Stomach (tissue), 9 donors: ENCODE measurements around the gene ANTXR1. TPM values are rescaled to one million over a fixed set of nuclear protein-coding genes. Genes with fewer than 3 reads are reported as not detected.
A peak's percentile ranks its signal among the peaks of the same experiment; 100 is the strongest.
"Not testable (repeated sequence)": the region's sequence is repeated elsewhere in the genome, so short reads cannot be mapped to it uniquely, and the experiment has no call there.

Experiments
- DNase-seq, 2 donors: peaks; one replicate each; pipeline versions ENCODE4 v3.0.0 to v3.0.0-alpha.2; 2013 to 2019
- H3K27ac ChIP-seq, 5 donors: fragments of 200-600 bp in 4 of 5; sonication (generic) in 4 of 5; one replicate each; pipeline ENCODE4 v1.5.1; 2013 to 2019; ENCODE audit warnings: mild to moderate bottlenecking in 1 of 5, moderate library complexity in 1 of 5
- H3K27me3 ChIP-seq, 3 donors: fragments of 200-600 bp; sonication (generic); one replicate each; pipeline ENCODE4 v1.5.1; 2017 to 2019; ENCODE audit warnings: mixed run types in 1 of 3
- H3K36me3 ChIP-seq, 4 donors: fragments of 200-600 bp; sonication (generic); 1 replicate in 3 of 4; 2 replicates in 1 of 4; pipeline ENCODE4 v1.5.1; 2016 to 2019
- H3K4me1 ChIP-seq, 4 donors: fragments of 200-600 bp; sonication (generic); one replicate each; pipeline ENCODE4 v1.5.1; 2016 to 2019
- H3K4me3 ChIP-seq, 4 donors: fragments of 200-600 bp; sonication (generic) in 3 of 4; one replicate each; pipeline ENCODE4 v1.5.1; 2016 to 2019; ENCODE audit warnings: mild to moderate bottlenecking in 1 of 4
- H3K9me3 ChIP-seq, 4 donors: fragments of 200-600 bp; sonication (generic); one replicate each; pipeline ENCODE4 v1.5.1; 2016 to 2019
- CTCF ChIP-seq, 7 experiments: fragments of 450-650 bp in 4 of 7; fragments of 200-600 bp in 3 of 7; sonication (generic) in 3 of 7; IDR thresholded peaks; one replicate each; pipeline ENCODE4 v1.5.1; 2016 to 2019; ENCODE audit warnings: antibody characterized with exemption in 7 of 7, control low read depth in 2 of 7, mild to moderate bottlenecking in 1 of 7
- EP300 ChIP-seq: sonication (generic); formaldehyde crosslinking; IDR thresholded peaks from one replicate; pipeline ENCODE4 v1.6.1; 2017; ENCODE audit warnings: antibody characterized with exemption
- POLR2A ChIP-seq, 4 donors: fragments of 450-650 bp; IDR thresholded peaks; one replicate each; pipeline ENCODE4 v1.6.1; 2016; ENCODE audit warnings: antibody characterized with exemption in 4 of 4, control low read depth in 2 of 4, mild to moderate bottlenecking in 1 of 4, moderate library complexity in 1 of 4
- POLR2AphosphoS5 ChIP-seq, 3 donors: sonication (generic); formaldehyde crosslinking; IDR thresholded peaks; one replicate each; pipeline ENCODE4 v1.6.1; 2016; ENCODE audit warnings: antibody characterized with exemption in 3 of 3
- WGBS, 5 donors: extraction: QIAGEN DNeasy Blood & Tissue Kit in 3 of 5; methylation state at CpG; one replicate each; pipeline versions ENCODE4 v1.1.5 to v1.1.7; 2013 to 2018; 5-methylcytosine and 5-hydroxymethylcytosine counted together
- intact Hi-C: fragments of 100-400 bp; cut with DNase I; formaldehyde crosslinking; loops from one replicate; pipeline ENCODE4 v1.15.1; 2023; ENCODE audit warnings: low total_unique reads
- polyA plus RNA-seq, 3 donors: library from polyadenylated mRNA; stranded (reverse); fragments of 200-250 nt; gene quantifications; one replicate each; pipeline ENCODE4 v1.2.3, GENCODE V29; 2013
- total RNA-seq, 5 donors: library from RNA; depleted of rRNA; stranded (reverse); fragments of >200 nt; gene quantifications; one replicate each; pipeline versions ENCODE4 v1.1.0 to v1.2.3, GENCODE V29; 2014 to 2016
- donor health status: healthy with polysubstance abuse.
- donor health status: Bipolar disorder and iron deficiency.
- donor health status: healthy.

Gene ANTXR1
- total and polyA plus RNA-seq, 8 donors = 5.8 to 32.5 (median 13.7) TPM

DNA sequence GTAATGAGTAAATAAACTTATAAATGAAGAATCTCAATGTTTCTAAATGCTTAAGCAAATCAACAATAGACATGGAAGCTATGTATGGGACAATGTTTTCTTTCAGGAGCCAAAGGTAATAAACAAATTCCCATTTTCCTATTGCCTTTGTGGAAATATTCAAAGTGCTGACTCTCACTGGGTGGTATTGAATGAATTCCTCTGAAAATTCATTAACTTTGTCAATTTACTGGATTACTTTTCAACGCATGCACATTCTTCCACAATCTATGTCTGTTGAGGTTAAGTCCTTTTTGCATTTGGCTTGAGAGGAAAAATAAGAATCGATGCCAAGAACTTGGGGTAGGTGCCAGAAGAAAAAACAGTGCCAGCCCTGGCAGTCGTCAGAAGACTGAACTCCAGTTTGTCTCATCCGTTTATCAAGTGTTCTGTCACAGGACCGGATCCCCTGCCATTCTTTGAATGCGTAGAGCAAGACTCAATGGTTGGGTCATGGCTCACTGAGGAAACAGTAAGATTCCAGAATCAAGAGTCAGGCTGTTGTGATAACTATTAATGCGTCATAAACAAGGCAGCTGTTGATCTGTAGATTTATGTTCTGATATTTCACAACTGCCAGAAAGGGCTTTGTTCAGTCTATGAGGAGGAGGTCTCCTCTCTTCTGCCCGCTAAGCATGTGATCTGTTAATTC lies 240.8 kb downstream of the ANTXR1 start:
- Histone ChIP-seq H3K4me1 (peaks cover 0 to 17% (median 0%) of the 10 kb centered on the region in 4 donors), H3K9me3 (no peaks in the 10 kb centered on the region), H3K4me3 (no peak overlapping the region), H3K27me3 (no peaks in the 10 kb centered on the region), H3K27ac (peak overlapping the region in 3 of 5 donors; percentile 14 to 55 (median 48)), H3K36me3 (no peaks in the 10 kb centered on the region)
- intact Hi-C loops = no loop called here
- TF ChIP-seq POLR2AphosphoS5 (IDR thresholded peaks at IDR 0.05) (peak in 1 of 3 donors; percentile 65), CTCF (IDR thresholded peaks at IDR 0.05) (no peak), EP300 (no peak)
- DNase-seq = peak in 1 of 2 donors; percentile 57
- 26 to 41% (median 34%) methylated on average over 8 of the region's 8 CpGs for WGBS, 5 donors

DNA sequence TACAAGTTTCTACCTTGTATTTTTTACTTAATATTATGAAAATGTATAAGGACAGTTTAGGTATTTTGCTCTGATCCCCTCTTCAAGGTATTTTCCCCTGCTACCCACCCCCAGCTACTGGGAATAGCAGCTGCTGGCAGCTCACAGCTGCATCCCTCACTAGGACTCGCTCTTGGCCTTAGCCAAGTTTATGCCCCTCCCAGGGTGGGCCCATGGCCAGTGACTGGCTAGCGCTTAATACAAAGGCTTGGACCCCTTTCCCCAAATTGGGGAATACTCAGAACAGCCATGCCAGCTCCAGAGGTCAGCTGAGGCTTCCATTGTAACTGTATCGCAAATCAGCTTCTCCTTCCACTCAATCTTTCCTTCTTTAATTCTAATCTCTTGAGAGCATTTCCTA lies 242.8 kb downstream of the ANTXR1 start:
- H3K36me3 ChIP-seq = no peaks in the 10 kb centered on the region
- no peak overlapping the region for H3K27ac ChIP-seq
- intact Hi-C loops = no loop called here
- TF ChIP-seq POLR2A (IDR thresholded peaks at IDR 0.05) (no peak), EP300 (no peak), CTCF (IDR thresholded peaks at IDR 0.05) (no peak)
- peaks cover 0 to 17% (median 0%) of the 10 kb centered on the region in 4 donors for H3K4me1 ChIP-seq
- 72 to 89% (median 84%) methylated on average over 3 of the region's 3 CpGs for WGBS, 5 donors
- H3K9me3 ChIP-seq = peaks cover 8 to 19% (median 14%) of the 10 kb centered on the region in 4 donors
- H3K27me3 ChIP-seq = no peaks in the 10 kb centered on the region
- H3K4me3 ChIP-seq = no peak overlapping the region
- no peak for DNase-seq

- H3K4me1 ChIP-seq, H3K27ac ChIP-seq, H3K4me3 ChIP-seq, DNase-seq, H3K36me3 ChIP-seq, H3K27me3 ChIP-seq, intact Hi-C loops: not testable (repeated sequence)
- 87 to 91% (median 89%) methylated on average over 12 of the region's 12 CpGs for WGBS, 5 donors
- peaks cover 8 to 22% (median 19%) of the 10 kb centered on the region in 4 donors for H3K9me3 ChIP-seq
Measured at GRCh38 chr2:69259994-69260591, 247.1 kb downstream of the ANTXR1 start.

DNA sequence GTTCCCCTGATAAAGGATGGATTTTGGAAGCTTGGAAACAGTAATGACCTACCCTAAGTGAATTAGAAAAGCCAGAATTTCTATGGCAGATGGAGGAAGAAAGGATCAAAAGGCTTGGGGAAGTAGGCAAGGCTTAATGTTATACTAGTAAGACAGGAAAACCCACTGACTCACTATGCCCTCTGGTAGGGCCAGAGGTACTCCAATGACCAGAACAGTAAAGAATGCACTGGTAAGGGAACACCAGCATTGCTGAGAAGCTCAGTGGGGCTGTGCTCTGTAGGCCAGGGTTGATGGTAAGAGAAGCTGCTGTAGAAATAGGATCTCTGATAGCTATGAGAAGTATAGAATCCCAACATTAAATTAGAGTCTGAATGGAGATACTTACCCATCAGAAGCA lies 247.7 kb downstream of the ANTXR1 start:
- no peak overlapping the region for H3K4me3 ChIP-seq
- no peaks in the 10 kb centered on the region for H3K4me1 ChIP-seq
- H3K36me3 ChIP-seq = no peaks in the 10 kb centered on the region
- H3K9me3 ChIP-seq = peaks cover 8 to 22% (median 19%) of the 10 kb centered on the region in 4 donors
- TF ChIP-seq POLR2A (IDR thresholded peaks at IDR 0.05) (no peak), CTCF (IDR thresholded peaks at IDR 0.05) (no peak), POLR2AphosphoS5 (IDR thresholded peaks at IDR 0.05) (no peak), EP300 (no peak)
- no peak overlapping the region for H3K27ac ChIP-seq
- intact Hi-C loops = no loop called here
- no peaks in the 10 kb centered on the region for H3K27me3 ChIP-seq
- no peak for DNase-seq

DNA sequence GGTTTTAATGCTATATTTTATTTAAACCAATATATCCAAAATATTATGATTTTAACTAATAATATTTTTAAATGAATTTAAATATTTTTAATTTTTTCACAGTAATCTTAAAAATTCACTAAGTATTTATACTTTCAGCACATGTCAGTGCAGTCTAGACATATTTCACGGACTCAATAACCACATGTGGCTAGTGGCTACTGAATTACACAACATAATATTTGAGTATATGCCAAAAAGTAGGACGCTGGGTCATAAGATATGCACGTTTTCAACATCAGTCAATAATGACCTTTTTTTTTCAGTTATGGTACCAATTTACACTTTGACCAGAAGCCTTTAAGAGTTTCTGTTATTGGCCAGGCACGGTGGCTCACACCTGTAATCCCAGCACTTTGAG lies 256.4 kb downstream of the ANTXR1 start:
- 75 to 83% (median 77%) methylated on average over 4 of the region's 4 CpGs for WGBS, 5 donors
- Histone ChIP-seq H3K9me3 (no peaks in the 10 kb centered on the region), H3K4me3 (no peak overlapping the region), H3K27me3 (no peaks in the 10 kb centered on the region), H3K4me1 (peaks cover 0 to 12% (median 0%) of the 10 kb centered on the region in 4 donors), H3K27ac (no peak overlapping the region), H3K36me3 (no peaks in the 10 kb centered on the region)
- no peak for TF ChIP-seq POLR2A (IDR thresholded peaks at IDR 0.05)
- TF ChIP-seq POLR2AphosphoS5 (IDR thresholded peaks at IDR 0.05) = no peak
- TF ChIP-seq CTCF (IDR thresholded peaks at IDR 0.05) = no peak
- no peak for TF ChIP-seq EP300
- intact Hi-C loops = no loop called here
- no peak for DNase-seq
